Dermis blood vessel endothelial cell (primary cell): ENCODE measurements around the gene LRRC52. TPM values are rescaled to one million over a fixed set of nuclear protein-coding genes. Genes with fewer than 3 reads are reported as not detected.

ENCODE experiments used
- DNase-seq: peaks from one replicate; pipeline ENCODE4 v3.0.0; 2010
- total RNA-seq: library from RNA; depleted of rRNA; stranded (reverse); fragments of >200 nt; gene quantifications from 2 replicates; pipeline ENCODE4 v1.2.3, GENCODE V29; 2014

The LRRC52 gene
- total RNA-seq, 1 donor from 2014 or later = not detected

DNA sequence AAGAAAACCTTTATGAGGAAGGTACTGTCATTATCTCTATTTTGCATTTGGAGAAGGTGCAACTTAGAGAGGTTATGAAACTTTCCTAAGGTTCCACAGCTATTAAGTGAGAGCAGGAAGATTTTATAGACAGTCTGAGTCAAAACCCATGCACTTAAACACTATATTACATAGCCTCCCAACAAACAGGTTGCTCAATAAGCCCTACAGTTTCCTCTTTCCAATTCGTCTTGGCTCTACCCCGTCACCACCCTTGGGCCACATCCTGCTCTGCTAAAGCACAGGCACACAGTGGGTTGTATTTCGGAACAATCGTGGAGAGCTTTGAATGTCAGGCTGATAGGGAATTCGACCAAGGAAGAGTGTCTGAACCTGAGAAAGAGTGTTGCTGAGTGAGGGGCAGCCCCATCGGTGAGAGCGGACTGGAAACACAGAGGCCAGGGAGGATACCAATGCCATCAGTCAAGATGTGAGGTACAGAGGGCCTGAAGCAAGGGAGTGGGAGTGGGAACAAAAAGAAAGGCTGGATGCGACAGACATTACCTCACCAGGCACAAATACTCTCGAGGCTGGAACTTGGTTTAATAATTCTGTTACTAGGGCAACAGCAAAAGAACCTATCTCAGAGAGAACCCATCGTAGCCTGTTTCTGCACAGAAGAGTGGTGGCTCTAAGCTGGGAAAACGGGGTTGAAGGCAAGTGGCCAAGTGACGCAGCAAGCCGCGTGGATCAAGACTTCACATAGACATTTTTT lies 6.3 kb upstream of the LRRC52 start:
- no peak for DNase-seq

DNA sequence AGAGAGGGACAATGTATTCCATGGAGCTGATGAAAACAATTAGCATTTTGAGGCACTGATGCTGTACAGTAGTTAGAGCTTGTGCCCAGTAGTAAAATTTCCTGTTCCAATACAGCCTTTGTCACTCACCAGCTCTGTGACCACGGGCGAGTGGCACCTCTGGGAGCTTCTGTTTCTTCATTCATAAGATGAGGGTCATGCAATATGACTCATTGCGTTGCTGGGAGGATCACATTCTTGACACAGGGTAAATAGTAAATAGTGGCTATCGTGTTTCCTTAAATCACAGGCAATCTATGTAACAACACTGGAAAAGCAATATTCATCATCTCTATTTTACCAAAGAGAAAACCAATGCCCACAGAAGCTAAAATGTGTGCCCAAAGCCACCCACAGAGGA lies 4.5 kb upstream of the LRRC52 start:
- DNase-seq = no peak

DNA sequence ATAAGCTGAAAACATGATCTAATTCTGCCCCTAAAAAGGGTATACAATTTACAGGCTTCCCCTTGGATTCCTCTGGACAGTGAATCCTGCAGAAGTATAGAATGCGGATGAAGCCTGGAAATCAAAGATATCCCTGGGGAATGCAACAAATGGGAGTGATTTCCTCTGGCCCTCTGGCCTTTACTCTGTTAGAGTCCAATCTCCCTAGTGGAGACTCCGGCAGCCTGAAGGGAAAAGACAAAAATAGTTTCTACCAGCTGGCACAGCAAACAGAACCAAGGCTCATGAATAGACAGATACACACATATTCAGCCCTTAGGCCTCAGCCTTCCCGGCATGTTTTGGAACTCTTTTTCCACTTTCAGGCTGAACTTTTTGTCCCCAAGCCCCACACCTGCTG lies 3.9 kb upstream of the LRRC52 start:
- DNase-seq = no peak

DNA sequence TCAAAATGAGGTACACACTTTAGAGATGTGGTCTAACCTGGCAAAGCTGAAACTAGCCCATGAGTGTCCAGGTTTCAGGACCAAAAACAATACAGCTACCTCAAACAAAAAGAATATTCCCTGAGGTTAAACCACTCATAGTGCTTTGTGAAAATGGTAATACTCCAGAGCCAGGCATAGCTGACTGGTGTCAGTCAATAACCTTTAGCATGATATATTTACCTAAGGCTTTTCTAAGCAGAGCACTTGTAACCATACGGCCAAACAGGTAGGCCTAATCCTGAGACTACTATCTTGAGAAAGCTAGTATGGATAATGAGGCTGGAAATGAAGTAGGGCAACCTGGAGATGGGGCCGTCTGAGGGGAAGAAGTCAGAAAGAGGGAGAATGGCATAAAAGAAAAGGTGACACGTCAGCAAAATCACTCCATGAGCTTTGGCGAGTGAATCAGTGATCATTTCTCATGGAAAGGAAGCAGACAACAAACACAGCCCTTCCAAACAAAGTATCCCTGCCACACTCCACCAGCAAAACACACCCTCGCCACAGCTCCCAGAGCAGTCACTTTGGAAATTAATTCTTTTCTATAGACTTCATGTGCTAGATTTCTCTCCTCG lies 1.7 kb upstream of the LRRC52 start:
- no peak for DNase-seq

DNA sequence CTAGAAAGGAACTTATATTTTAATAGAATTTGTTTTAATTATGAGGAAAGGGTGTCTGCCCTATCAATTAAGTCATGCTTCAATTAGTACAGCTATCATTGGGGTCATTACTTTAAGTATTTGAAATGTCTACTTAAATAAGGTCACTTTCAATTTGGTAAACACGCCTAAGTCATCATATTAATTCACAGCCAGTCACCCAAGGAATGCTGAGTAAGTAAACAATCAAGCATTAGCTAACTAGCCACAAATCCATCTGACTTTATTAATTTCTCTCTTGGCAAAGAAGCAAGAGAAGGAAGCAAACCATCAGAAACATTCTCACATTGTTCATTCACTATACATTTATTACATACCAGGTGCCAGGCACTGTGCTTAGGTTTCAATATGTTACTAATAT lies 1.2 kb upstream of the LRRC52 start:
- DNase-seq = no peak

DNA sequence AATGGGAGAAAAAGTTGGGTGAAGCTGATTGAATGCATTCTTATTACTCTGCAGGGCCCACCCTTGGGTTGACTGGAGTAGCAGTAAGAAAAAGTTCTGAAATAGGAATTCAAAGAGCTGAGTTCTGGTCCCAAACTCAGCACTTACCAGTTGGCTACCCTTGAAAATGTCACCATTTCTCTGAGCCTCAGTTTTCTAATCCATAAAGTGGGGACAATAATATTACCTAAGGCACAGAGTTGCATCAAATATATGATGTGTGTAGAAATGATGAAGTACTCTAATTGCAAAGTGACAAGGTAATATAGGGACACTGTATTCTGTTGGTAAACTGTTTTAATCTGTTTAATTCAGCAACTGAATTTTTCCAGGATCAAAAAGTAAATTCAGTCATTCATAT lies 1.2 kb downstream of the LRRC52 start:
- DNase-seq = no peak

DNA sequence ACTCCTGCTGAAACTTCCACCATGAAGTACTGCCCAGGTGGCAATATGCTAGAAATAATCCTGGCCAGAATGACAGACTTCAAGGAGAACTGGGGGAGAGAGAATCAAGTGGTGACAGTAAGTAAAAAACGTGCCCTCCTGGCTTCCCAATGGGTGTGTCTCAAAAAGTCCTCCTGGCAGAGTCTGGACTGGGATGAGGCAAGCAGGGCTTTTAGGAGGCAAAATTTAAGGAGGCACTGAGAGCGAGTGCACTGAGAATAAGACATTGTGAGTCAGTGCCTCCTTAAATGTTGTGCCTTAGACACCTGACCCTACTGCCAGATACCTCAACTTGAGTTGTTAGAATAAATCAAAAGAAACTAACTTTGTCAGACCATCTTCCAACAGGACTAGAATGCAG lies 2.2 kb downstream of the LRRC52 start:
- no peak for DNase-seq

DNA sequence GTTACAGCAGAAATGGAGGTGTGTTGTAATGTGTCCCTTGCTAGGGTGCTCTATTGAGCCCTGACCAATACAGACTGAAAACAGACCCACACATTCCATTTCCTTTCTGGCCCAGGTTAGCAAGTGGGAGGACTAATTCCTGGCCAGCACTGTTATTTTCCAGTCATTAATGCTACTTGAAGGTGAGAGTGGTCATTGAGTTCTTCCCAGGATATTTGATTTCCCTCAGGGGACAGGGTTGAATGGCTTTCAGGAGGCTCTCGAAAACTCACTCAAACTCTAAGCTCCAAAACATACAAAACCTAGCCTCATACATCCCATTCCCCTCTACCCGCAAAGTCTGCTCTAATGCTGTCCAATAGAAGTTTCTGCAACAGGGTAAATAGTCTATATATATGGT lies 6.2 kb downstream of the LRRC52 start:
- DNase-seq = no peak

DNA sequence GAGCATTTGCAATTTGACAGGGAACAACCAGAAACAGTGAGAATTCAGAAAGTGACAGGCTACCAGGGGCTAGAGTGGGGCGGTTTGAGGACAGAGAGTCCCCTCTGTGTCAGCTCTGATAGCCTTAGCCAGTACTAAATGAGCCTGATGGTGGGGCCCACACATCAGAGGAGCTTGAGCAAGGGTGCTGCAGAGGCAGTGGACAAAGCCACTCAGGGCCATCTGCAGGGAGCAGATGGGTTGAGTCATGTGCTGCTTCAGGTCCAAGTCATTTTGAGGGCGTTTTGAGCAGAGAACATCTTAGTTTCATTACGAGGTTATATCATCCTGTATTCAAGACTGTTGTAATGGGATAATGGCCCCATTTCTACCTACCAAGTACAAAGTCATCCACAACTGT lies 7.7 kb downstream of the LRRC52 start:
- DNase-seq = no peak

DNA sequence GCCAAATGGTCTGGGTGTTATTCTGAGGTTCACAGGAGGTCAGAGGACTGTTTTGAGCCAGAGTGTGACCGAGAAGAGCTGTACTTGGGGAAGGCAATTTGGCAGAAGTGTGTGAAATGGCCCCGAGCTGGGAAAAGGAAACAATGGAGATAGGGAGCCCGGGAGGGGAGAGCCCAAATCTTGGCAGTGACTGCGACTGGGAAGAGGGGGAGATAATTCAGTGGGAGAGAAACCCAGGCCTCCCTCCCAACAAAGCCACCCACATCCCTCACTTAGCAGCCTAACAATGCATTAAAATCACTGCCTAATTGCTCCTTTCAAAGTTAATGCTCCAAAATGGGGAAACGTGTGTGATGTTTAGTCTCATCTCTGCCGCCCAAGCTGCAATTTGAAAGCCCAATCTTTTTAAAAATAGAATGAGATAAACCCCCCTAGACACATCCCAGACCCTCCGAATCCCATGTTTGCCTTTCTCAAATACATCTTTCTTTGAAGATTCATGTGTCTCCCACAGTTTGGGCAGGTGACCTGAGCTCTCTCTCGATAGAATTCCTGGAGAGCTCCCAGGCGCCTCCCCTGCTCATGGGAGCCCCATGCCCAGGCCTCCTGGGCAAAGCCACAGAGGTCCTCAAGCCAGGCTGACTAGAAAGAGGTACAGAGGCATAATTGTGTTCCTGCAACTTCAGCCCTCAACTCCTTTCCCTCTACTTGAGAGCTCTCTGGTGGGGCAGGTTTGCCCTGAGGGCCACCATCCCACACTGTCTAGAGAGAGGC lies 17.3 kb downstream of the LRRC52 start:
- no peak for DNase-seq

DNA sequence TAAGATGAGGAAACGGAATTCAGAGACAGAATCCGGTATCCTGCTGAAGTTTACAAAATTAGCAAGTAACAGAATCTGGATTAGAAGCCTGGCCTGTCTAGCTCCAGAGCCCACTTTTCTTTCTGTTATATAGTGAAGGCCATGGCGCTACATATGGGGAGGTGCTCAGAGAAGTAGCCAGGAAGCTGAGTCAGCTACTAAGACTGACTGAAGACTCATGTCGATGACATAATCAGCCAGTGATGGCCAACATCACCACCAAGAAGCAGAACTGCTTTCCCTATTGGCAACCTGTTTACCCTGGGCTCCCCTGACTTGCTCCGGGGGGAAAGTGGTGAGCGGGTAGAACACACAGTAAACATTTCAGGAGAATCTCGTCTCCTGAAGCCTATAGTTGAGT lies 18.8 kb downstream of the LRRC52 start:
- no peak for DNase-seq

DNA sequence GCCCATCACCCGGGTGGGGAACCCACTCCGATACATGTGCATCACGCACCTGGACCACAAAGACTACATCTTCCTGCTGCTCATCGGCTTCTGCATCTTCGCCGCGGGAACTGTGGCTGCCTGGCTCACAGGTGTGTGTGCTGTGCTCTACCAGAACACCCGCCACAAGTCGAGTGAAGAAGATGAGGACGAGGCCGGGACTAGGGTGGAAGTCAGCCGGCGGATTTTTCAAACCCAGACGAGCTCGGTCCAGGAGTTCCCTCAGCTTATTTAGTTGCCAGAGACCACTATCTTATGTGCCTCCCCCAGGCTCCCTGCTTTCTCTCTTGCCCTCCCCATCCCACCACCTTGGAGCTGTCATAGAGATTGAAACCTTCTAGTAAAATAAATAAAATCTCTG lies 19.8 kb downstream of the LRRC52 start:
- no peak for DNase-seq

DNA sequence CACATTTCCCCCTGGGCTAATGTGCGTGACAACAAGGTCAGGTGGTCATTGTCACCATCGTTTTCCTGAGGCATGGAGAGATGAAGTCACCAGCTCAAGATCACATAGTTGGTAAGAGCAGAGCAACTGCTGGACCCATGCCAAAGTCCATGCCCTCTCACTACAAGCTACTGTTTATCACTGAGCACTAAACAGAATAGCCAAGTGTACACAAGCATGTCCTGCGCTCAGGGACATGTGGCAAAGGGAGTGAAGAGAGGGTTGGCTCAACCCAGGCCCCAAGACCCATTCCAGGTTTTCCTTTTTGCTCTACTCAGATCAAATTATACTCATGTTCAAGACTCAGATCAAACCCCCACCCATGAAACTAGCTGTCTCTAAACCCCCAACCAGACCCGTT lies 20.8 kb downstream of the LRRC52 start:
- DNase-seq = no peak

DNA sequence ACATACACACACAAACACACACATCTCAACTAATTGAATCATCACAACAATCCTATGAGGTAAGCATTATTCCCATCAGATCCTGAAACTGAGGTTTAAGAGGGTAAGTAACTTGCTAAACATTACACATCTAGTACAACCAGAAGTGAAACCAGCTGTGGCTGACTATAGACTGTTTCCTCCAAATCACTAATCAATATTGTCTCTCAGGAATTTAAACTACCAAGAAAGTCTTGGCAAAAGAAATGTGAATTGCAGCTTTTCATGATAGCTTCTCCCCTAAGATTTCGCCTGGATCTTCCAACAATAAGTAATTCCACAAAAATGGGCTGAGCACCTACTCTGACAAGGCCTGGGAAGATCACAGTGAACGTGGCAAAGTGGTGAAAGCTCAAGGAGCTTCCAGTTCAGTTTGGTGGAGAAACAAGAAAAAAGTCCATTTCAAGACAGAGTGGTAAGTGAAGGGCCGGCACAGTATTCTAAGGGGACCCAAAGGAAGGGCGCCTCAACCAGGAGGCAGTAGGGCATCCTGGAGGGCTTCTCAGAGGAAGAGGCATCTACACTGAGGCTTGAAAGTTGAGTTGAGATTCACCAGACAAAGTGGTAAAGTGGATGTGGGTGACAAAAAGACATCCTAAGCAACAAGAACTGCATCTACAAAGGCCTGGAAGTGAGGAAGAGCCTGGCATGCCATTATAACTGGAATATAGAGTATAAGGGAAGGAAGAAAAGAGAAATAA lies 22.1 kb downstream of the LRRC52 start:
- no peak for DNase-seq

DNA sequence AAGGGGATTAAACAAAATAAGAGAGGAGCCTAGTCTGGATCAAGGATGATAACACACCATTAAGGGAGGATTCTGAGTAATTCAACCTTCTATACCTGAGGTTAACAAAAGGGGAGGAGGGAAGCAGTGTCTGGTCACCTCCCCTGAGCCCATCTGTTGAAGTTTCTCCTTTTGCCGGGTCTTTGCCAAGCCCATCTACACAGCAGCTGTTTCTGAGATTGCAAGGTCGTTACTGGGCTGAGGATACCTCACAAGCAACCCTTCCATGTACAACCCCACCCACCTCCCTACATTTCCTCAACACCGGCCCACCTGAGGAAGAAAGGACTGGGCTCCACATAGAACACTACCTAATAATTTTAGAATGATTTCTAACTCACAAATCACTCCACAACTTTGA lies 26.3 kb downstream of the LRRC52 start:
- no peak for DNase-seq

DNA sequence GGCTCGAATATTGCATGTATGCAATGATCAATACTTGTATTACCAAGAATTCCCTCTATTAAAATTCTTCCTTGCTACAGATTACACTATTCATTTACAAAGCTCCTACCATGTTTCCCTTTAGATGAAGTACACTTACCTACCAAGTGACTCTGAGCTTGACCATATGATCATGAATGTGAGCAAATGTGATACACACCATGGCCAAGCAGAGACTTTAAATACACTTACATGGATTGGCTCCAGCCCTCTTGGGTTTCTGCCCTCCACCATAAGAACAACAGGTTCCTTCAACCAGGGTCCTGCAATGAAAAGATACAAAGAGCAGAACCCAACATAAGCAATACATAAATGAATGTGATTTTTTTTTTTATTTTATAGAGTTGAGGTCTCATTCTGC lies 30.0 kb downstream of the LRRC52 start:
- DNase-seq = no peak

DNA sequence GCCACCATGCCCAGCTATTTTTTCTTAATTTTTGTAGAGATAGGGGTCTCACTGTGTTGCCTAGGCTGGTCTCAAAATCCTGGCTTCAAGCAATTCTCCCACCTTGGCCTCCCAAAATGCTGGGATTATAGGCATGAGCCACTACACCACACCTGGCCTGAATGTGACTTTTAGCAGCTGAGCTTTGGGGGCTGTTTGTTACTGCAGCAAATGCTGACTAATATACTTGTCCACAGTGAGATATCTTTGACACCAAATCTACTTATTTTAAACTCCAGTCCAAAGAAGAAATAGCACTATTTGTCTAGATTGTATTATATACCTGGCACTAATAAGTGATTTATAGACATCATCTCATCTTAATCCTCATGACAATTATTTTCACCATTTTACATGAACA lies 30.5 kb downstream of the LRRC52 start:
- DNase-seq = no peak

DNA sequence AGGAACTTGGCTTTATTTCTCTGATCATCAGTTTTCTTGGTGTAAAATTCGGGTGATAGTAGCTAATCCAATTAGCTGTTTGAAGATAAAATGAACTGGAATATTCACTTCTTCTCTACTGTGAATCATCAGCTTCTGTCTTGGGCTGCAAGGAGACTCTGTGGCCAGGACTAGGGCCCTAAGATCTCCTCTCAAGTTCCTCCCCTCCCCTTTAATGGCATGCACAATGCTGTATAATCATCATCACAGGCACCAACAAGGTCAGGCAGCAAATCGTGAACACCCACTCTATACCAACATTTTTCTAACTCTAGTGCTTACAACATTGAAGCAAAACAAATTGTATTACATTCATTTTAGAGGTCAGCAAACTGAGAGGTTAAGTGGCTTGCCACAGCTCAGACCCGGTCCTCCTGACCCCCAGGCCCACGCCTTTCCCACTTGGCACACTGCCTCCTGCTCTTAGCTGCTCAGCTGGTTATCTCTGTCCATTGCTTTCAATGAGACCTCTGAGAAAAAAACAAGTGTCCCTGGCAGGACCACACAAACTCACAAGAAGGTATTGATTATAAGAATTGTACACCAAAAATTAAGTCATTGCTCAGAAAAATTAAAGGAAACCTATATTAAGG lies 31.8 kb downstream of the LRRC52 start:
- no peak for DNase-seq

DNA sequence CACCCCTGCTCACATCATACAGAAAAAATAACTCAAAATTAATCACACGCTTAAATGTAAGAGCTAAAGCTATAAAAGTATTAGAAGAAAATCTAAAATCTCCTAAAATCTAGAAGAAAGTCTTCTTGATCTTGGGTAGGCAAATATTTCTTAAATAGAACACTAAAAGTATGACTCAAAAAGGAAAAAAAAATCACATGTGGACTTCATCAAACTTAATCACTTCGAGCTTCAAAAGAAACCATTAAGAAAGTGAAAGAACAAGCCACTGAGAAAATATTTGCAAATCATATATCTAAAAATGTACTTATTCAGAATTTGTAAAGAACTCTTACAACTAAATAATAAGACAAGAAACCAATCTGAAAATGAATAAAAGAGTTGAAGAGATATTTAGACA lies 32.7 kb downstream of the LRRC52 start:
- no peak for DNase-seq

DNA sequence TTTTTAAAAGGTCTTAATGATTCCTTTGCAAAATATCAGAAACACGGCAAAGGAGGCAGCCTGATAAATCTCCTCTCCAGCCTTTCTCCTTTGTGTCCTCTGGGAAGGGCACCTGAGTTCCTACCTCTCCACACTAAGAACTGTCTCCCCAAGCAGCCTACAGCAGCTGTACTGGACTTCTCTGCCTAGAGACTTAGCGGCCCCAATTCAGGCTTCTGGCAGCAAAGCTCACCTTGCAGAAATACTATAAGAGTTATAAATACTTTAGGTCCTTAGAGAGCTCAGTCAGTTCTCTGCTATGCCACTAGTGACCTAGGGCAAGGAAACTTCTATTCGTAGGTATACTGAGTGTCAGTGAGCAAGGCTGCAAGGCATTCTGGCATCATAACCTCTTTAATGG lies 33.9 kb downstream of the LRRC52 start:
- DNase-seq = no peak

DNA sequence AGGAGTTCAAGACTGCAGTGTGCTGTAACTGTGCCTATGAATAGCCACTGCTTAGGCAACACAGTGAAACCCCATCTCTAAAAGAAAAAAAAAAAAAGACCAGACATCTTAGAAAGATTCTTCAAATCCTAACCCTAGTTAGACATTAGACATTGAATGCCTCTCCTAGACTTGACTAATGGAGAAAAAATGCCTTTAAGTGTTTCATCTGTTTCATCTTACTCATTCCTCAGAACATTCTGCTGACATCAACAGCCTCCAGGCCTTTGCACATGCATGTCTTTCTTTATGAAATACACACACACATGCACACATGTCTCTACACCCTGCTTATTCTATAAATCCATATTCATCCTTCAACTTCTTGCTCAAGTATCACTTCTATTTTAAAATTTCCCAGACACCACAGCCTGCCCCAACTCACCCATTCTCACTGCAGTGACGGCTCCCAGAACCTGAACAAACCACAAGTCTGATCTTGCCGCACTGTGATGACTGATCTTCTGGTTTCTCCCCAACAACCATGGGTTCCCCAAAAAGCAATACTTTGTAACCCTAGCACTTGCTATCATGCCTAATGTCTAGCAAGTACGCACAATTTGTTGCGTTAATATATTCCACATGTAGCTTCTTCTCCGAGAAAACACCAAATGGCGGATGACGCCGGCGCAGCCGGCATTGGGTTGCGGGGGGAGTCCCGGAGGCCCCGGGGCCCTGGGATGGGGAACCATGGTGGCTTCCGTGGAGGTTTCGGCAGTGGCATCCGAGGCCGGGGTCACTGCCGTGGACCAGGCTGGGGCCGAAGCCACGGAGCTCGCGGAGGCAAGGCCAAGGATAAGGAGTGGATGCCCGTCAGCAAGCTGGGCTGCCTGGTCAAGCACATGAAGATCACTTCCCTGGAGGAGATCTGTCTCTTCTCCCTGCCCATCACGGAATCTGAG lies 37.4 kb downstream of the LRRC52 start:
- DNase-seq = no peak

DNA sequence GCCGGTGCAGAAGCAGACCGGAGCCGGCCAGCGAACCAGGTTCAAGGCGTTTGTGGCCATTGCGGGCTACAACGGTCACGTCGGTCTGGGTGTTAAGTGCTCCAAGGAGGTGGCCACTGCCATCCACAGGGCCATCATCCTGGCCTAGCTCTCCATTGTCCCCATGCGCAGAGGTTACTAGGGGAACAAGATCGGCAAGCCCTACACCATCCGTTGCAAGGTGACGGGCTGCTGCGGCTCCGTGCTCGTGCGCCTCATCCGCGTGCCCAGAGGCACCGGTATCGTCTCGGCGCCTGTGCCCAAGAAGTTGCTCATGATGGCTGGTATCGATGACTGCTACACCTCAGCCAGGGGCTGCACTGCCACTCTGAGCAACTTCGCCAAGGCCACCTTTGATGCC lies 38.1 kb downstream of the LRRC52 start:
- DNase-seq = no peak
